ENCODE results near the gene CREB3L2.

DNA sequence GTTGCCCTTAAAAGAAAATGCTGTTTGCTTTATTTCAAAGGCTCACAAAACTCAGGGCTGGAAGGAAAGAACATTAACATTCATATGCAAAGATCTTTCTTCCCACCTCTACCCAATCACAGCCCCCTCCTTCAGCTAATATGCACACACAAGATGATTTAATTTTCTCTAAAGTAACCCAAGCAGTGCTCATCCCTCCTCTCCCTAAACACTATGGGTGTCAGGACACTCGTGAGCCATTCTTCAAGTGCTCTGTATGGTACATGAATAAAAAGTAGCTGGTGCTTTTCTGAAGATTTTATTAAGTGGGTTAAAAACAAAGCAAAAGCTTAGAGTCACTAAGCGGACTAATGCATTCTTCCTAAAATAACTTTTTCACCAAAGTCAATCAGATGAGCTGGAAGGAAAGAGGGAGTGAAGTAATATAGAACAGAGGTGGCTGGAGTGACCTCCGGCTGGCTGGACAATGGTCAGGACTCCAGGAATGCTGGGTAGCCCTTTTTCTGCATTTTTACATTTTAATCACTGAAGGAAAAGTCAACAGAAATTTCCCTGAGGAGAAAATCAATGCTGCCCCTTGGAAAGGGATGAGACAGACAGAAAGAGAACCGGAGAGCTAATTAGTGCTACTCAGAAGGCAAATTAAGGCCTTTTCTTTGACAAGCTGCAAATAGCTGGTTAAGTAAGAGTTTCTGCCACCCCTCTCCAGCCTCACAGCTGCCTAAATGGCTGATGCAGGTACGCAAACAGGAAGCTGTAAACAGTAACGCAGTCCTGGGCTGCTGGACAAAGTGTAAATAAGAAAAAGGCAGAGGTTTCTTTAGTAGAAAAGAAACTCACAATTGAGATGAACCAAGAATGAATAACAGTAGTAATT lies 161.7 kb downstream of the CREB3L2 start:
- no peak for TF ChIP-seq CTCF (conservative IDR thresholded peaks at IDR 0.05)
- no peak for TF ChIP-seq EZH2 (IDR thresholded peaks at IDR 0.05; ENCODE audit: low read depth)

Measured in PC-9 (cell line).